GM21717 (cell line): ENCODE data around the gene FSTL4.
"Not testable (repeated sequence)": the region's sequence is repeated elsewhere in the genome, so short reads cannot be mapped to it uniquely, and the experiment has no call there.

ENCODE experiments used
- ATAC-seq: cut with Tn5 transposase; IDR thresholded peaks from one replicate; pipeline ENCODE4 v1.9.1; 2021; ENCODE audit warnings: mild to moderate bottlenecking, moderate library complexity; ENCODE audit not compliant: unreplicated experiment

Gene FSTL4

DNA sequence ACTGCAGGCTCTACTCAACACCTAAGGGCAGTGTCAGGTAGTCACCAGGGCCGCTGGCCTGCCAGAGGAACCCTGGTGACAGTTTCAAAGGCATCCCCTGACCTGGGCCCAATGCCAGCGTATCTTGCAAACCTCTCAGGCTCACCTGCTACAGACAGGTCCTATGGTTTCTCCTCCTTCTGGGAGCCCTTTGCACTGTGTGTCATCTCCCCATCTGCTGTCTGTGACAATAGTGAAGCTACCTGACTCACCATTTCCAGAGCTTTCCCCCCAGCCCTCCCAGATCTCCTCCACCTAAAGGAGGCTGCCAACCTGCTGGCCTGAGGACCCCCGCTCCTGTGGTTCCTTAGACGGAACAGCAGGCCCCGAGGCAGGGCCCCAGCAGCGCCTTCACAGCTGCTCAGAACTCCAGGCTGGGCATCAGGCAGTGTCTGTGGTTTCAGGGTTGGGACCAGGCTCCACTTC is 203.1 kb downstream of the FSTL4 start:
- no peak for ATAC-seq

DNA sequence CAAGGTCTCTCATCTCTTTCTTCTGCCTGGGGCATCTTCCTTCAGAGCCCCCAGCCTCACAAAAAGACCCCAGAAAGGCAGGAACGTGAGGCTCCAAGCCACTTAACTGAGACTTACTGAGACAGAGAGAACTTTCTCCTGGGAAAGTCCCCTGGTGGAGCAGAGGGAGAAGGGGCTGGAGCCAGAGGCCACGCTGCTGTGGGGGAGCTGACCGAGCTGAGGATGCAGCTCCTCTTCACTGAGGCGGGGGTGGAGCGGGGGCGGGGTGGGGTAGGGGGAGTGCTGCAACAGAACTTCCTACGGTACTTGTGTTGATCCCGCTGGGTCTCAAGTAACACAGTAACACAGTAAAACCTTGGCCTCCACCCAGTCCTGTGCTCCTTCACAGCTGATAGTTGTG is 204.0 kb downstream of the FSTL4 start:
- ATAC-seq = no peak

DNA sequence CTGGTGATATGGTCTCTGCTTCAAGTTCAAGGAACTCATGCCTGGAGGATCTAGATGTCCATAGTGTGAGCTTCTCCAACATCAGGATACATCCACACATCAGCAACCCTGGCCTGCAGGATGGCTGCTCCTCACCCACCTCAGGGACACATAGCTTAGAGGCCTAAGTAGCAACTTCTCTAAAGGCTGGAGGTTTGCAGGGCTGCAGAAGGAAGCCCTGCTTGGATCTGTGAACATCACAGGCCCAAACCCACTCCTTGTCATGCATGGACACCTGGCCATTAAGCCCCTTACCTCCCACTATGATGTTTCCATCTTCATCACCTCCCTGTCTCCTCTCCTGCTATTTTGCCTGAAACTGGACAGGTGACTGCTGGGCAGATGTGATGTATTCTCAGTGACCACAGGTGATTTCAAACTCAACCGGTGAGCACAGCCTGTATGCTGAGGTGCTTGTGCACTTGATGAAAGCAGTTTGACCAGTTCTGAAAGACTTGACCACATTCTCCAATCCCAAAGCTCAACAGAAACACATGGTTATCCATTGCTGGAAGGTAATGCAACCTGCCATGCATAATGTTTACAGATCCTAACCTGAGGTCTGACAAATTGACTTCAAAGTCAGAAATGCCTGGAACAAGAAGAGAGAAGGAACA is 205.2 kb downstream of the FSTL4 start:
- ATAC-seq = no peak

DNA sequence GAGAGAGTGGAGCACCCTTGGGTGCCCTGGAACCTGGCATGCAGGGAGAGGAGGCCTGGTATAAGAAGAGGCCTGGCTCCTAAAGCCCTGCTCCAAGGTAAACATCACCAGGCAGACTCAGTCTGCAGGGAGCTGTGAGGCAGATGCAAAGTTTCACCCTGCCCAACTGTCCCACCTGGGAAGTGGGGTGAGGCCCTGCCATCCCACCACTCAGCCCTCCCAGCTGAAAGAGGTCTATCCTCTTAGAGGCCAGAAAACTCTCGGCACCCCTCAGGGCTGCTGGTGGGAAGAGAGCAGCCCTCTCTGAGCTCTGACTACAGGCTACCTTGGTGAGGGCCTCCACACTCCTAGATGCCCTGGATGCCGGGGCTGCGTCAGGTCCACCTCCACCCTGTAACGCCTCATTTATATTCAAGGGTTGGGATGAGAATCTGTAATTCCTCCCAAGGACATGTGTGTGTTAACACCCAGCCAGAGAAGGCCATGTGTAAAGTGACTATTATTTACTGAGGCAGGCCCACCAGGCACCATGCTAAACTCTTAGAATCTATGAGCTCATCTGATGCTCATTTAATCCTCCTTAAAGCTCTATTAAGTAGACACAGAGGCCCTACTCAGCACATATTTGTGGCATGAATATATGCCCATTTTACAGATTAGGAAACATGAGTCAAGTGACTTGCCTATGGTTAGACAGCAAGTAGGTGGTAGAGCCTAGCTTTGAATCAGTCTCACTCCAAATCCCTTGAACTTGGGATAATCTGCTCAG is 205.9 kb downstream of the FSTL4 start:
- no peak for ATAC-seq

DNA sequence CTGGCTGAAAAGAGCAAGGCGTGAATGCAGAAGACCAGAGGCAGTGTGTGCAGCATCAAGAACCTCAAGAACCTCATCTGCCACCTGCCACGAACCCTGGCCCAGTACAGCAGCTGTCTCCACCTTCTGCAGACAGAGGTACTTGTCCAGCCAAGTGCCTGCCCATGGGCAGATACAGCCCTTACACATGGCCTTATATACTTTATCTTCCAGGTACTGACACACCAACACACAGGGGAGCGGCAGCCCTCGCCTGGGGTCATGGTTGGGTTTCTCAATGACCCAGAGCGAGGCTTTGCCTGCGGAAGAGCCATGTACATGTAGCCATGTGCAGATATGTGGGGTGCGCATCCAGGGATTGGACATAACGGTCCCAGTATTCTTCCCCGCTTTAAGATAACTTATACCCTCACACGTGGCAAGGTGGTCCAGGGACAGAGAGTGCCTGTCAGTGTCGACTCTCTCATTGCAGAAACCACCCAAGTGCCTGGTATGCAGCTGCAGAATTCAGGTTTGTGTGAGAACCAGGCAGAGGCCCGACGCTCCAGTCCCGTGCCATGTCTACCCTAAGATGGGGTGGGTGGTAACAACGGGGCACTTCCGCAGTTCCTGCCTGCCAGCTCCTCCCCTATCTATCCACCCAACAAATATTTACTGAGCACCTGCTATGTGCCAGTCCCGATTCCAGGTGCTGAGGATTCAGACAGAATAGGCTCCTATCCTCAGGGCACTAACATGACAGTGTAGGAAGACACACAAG is 206.9 kb downstream of the FSTL4 start:
- ATAC-seq = no peak

DNA sequence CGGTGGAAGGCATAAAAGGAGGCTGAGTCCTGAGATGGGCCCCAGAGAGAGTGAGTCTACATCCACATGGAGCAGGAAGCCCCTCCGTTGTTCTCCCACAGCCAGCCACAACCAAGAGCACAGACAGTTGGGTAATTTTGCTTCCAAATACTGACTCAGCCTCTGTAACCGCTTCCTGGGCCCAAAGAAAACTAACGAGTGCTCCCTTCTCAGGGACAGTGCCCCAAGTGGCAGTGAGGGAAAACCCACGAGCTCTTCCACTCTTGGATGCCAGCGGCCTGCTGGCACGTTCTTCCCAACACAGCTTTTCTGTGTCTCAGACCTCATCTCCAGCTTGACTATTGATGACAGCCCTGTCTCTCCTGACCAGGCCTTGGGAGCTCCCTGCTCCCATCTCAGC is 207.6 kb downstream of the FSTL4 start:
- ATAC-seq = no peak

DNA sequence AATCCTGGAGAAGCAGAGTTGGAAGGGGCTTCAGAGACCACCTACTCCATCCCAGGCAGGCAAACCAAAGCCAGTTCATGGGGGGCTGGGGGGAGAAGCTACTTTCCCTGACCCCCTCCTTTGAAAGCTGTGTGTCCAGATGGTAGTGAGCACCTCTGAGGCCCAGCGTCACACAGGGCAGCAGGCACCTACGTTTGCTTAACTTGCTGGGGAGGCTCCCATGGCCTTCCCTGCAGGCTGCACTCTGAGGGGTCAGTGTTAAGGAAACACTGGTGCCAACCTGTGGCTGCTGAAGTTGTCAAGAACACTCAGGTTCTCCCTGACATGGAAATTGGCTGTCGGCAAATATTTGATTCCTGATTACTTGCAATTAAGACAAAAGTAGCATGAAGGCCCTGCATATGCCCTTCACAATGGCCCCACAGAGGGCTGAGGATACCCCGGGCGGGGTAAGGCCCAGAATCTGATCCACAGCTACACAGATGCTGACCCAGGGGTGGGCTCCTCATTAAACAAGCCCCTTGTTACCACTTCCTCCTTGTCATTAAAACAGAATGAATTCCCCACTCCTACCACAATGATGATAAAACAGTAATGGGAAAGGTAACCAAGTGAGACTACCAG is 208.5 kb downstream of the FSTL4 start:
- no peak for ATAC-seq

DNA sequence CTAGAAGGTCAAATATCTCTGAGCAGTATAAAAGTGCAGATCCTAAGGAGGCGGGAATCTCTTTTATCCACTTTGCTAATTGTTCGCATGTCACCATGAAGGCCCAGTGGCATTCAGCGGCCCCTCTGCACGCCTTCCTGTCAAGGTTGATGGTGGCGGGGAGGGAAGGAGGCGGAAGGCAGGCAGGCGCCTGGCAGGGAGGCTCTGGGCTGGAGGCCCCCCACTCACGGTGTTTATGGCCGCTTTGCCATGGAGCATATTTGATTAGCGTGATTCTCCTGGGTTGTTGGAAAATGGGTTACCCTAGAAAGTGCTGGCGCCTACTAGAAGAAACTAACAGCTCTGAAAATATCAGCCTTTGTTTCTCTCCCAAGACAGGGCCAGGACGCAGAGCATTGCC is 209.6 kb downstream of the FSTL4 start:
- no peak for ATAC-seq

DNA sequence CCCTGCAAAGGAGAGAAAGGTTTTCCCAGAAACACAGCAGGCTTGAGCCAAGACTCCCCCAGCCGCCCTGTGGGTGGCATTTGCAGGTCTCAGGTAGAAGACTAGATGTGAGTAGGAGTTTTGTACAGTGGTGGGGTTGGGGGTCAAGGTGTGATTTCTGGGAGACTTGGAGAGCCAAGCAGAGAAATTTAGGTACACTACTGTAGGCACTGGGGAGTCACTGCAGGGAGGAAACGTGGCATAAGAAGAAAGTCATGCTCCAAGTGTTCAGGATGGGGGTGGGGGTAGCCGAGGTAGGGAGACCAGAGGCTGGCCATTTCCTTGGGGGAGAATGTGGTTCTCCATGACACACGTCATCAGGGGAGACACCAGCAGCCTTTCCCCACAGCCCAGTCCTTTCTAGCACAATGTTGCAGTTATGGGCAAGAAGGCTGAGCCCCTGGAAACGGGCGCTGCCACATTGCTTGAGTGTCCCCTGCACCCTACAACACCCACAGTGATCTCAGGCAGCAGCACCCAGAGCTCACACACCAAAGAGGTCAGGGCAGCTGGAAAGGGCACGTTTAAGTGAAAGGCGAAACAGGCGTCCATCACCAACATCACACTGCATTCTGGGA is 210.5 kb downstream of the FSTL4 start:
- ATAC-seq = no peak

DNA sequence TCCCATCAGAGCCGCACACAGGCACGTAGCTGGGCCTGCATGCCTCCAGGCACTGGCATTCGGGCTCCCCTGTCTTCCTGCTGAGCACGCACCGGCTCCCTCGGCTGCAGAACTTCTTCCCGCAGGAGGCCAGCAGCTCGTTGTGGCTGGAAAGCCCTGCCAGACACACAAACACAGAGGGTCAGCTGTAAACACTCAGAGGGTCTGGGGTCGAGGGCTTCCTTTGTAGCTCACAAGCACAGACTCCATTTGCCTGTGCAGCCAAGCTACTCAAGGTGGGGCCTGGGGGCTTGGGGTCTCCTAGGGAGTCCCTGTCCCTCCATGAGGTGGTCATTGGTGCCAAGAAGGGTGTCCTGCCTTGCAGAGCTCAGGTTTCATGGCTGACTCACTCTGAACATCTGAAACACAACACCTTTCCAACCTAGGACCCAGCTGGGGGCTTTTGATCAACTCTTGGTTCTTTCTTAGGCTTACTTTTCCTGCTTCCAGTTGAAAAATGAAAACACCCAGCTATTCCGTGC is 211.4 kb downstream of the FSTL4 start:
- no peak for ATAC-seq

DNA sequence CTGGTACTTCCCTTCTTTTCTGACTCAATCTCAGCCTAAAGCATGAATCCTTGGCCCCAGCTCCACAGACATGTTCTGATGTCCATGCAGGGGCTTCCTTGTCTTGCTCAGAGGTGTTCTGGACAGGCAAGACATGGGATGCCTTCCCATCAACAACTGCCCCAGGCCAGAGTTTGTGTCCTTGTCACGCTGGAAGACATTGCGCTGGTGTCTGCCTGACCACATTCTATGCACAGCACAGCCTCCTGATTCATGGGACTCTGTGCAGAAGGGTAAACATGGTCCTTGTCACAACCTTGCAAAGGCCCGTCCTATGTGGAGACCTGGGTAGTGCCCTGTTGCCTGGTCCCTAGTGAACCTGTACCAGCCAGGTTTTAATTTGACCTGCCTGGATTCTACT is 212.2 kb downstream of the FSTL4 start:
- no peak for ATAC-seq

DNA sequence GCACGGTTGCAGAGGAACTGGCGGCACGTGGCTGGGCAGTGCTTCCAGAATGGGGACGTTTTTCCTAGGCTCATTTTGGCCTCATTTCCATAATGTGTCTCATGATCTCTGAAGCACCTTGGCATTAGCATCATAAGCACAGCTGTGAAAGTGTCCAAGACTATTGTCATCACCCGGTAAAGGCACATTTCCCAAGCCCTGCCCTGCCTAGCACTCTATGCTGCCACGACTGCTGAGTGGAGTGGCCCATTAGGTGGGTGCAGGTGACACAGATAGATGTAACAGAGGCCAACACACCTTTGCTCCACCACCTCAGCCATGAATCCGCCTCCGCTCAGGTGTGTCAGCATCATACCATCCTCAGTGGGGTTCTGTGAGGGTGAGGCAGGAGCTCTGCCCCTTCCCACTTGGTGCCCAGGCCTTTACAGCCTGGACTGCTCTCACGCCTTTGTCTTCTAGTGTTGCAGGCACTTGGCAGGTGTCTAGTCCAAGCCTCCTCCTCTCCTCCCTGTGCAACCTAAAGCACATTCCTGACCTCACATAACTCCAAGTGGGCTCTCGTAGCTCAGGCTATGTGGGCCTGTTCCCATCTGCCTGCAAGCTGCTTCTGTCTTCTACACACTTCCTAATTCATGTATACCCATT is 213.0 kb downstream of the FSTL4 start:
- no peak for ATAC-seq

DNA sequence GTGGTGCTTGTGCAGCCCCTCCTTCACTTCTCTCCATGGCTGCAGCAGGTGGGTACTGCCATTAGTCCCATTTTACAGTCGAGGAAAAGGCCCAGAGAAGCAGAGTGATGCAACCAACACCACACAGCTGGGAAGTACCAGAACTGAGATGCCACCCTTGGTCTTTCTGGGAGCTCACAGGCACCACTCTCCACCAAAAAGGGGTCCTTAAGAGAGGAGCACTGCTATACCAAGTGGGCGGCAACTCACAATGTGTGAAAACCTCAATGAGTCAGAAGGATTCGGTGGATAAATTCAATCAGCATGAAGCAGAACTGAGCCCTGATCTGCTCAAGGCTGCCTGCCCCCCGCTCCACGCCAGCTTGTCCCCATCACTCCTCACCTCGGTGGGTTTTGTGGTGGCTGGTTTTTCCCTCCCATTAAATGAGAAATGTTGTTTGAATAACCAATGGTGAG is 213.7 kb downstream of the FSTL4 start:
- peak; percentile 59 for ATAC-seq

DNA sequence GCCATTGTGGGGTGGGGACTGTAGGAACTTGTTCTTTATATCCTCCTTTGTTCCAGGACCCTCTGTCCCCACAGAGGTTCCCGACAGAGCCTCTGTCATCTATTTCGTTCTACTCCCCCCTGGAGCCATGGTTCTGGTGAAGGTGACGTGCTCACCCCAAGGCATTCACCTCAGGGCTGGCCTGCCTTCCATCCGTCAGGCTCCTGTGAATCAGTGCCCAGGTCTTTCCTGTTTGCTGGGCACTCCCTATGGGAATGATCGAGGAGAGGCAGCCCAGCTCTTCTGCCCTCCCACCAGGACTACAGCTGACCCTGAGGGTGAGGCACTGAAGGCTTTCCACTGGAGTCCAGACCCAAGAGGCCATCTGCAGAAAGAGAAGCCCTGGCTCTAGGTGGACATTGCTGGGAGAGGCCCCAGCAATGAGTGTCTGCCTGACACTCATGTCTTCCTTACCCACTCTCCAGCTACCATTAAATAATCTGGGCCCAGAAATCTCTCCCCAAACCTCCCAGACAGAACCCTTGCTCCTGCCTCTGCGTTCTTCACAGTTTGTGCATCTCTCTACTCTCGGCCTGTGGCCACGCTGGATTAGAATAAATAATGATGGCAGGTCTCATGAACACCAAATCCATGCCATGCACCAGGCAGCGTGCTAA is 214.2 kb downstream of the FSTL4 start:
- no peak for ATAC-seq

DNA sequence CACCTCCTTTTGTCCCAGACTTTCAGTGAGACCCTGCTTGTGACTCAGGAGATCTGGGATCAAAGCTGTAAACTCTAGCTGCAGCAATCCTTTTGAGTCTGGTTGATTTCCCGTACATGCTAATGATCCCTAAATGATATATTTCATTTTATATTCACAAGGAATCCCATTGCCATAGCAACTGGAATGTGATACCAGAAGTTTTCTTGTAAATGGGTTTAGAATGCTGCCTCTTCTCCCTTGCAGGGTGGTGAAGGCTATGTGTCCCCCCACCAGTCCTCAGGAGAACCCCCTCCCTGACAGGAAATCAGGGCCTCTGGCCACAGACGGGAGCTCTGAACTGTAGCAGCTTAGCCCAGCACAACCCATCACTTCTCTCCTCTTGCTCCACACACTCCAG is 215.0 kb downstream of the FSTL4 start:
- ATAC-seq = no peak

DNA sequence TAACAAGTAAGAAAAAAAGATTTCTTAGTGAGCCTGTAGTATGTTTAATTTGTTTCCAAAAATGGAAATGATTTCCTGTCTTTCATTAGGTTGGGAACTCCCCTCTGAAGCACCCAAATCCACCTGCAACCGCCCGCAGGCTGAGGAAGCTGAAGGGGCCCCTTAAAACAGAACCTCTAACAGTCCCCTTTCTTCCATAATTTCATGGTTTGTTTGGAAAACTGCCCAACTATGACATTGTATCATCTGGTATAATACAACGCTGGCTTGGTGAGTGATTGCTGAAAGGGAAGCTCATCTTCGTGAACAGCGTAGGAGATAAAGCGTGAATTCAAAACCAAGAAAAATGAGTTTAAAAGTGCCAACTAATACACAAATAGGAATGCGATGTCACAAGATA is 215.5 kb downstream of the FSTL4 start:
- ATAC-seq = no peak

DNA sequence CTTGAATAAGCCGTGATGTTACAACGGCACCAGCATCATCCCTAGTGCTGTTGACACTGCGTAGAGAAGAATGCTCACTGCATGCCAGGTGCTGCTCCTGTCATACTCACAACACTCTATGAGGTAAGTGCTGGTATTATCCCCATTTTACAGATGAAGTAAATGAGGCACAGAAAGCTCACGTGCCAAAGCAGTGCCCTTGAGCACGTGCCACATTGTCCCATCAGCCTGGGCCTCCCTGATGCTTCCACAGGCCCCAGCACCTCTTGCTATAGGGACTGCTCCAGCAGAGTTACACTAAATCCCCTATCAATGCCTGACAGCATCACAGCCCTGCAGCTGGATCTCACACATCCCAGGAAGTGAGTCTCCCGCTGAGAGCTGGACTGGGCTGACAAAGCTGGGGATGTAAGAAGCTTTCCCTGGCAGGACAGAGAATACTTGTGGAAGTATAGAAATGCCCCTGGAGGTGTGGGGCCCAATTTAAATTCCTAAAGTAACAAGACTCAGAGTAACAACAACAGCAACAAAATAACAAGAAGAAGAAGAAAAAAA is 216.1 kb downstream of the FSTL4 start:
- no peak for ATAC-seq

DNA sequence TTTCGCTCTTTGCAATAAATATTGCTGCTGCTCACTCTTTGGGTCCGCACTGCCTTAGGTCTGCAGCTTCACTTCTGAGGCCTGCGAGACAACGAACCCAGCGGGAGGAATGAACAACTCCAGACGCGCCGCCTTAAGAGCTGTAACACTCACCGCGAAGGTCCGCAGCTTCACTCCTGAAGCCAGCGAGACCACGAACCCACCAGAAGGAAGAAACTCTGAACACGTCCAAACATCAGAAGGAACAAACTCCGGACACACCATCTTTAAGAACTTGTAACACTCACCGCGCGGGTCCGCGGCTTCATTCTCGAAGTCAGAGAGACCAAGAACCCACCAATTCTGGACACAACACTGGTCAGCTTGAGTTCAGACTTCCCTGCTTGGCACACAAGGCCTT is 217.1 kb downstream of the FSTL4 start:
- not testable (repeated sequence) for ATAC-seq

DNA sequence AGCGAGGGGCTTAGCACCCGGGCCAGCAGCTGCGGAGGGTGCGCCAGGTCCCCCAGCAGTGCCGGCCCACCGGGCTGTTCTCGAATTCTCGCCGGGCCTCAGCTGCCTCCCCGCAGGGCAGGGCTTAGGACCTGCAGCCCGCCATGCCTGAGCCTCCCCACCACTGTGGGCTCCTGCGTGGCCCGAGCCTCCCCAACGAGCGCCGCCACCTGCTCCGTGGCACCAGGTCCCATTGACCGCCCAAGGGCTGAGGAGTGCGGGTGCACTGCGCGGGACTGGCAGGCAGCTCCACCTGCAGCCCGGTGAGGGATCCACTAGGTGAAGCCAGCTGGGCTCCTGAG is 217.9 kb downstream of the FSTL4 start:
- ATAC-seq = not testable (repeated sequence)
